K562 (cell line): Measurements from ENCODE around the gene MYO16. TPM values are rescaled to one million over a fixed set of nuclear protein-coding genes. Genes with fewer than 3 reads are reported as not detected.

Experiments
- ATAC-seq: fragments of 200-7000 bp; cut with Tn5 transposase; 3 replicates; pipeline ENCODE4 v1.9.1; 2020; ENCODE audit warnings: moderate library complexity
- BruUV-seq: library from RNA; stranded (reverse); fragments of 400-500 nt; replicated peaks from 2 replicates; lab custom pipeline; 2021; lab: Mats Ljungman, UMichigan
- CTCF ChIA-PET: fragments of 300-600 bp; formaldehyde crosslinking; extraction: SDS; loops from one replicate; lab custom pipeline; 2021; ENCODE audit warnings: low intra/inter-chr PET ratio; lab: Yijun Ruan, JAX
- POLR2A ChIA-PET: fragments of 300-600, 350-650 bp; sonication (Branson Sonifier 250); formaldehyde crosslinking; extraction: SDS; loops from one replicate; lab custom pipeline; 2021; ENCODE audit warnings: antibody characterized with exemption, inconsistent platforms; lab: Yijun Ruan, JAX
- DNase-seq, 4 experiments: peaks; one replicate each; pipeline versions ENCODE4 v3.0.0 to v3.0.0-alpha.2; 2011 to 2018; ENCODE audit warnings: low spot score in 3 of 4, mixed read lengths in 3 of 4; ENCODE audit errors: extremely low read depth in 1 of 4
- FAIRE-seq: peaks from 2 replicates; lab custom pipeline; 2011; peaks lifted over from hg19 to GRCh38; lab: Jason Lieb, UNC
- H2AFZ ChIP-seq: 2 replicates; pipeline ENCODE4 v1.6.0; 2011; ENCODE audit warnings: low read depth, low read length, control low read depth, inconsistent platforms
- H3K27ac ChIP-seq: fragments of 200-600 bp; 3 replicates; pipeline ENCODE4 v1.8.0; 2011; ENCODE audit warnings: low read depth, mild to moderate bottlenecking, control low read depth, inconsistent platforms, low read length, moderate library complexity, mixed read lengths; ENCODE audit errors: extremely low read depth
- H3K27me3 ChIP-seq, 2 experiments: fragments of 300-600 bp in 1 of 2; 2 replicates in 1 of 2; 3 replicates in 1 of 2; pipeline versions ENCODE4 v1.6.0 to v1.8.0; 2011; ENCODE audit warnings: inconsistent platforms in 2 of 2, low read length in 2 of 2, mild to moderate bottlenecking in 1 of 2, mixed read lengths in 1 of 2, moderate library complexity in 1 of 2; ENCODE audit not compliant: control insufficient read depth in 2 of 2, insufficient read depth in 2 of 2
- H3K36me3 ChIP-seq: fragments of 300-600 bp; 3 replicates; pipeline ENCODE4 v1.8.0; 2011; ENCODE audit warnings: mild to moderate bottlenecking, low read length, inconsistent platforms; ENCODE audit not compliant: control insufficient read depth, insufficient read depth
- H3K4me1 ChIP-seq, 2 experiments: fragments of 200-600 bp in 1 of 2; replicated peaks in 1 of 2; 2 replicates in 1 of 2; 3 replicates in 1 of 2; pipeline versions ENCODE4 v1.5.1 to v1.8.0; 2011; ENCODE audit warnings: inconsistent platforms in 2 of 2, low read length in 2 of 2, mild to moderate bottlenecking in 1 of 2, mixed read lengths in 1 of 2, moderate library complexity in 1 of 2; ENCODE audit not compliant: control insufficient read depth in 2 of 2, insufficient read depth in 2 of 2
- H3K4me2 ChIP-seq: 2 replicates; pipeline ENCODE4 v1.6.1; 2011; ENCODE audit warnings: low read length, control low read depth, inconsistent platforms, mixed read lengths; ENCODE audit not compliant: insufficient read depth
- H3K4me3 ChIP-seq: fragments of 200-600 bp; sonication (generic), shearing (Covaris generic); 2 replicates; pipeline ENCODE4 v1.5.1; 2016; ENCODE audit warnings: control low read depth, inconsistent platforms
- H3K79me2 ChIP-seq: fragments of 200-600 bp; 3 replicates; pipeline ENCODE4 v1.8.0; 2011; ENCODE audit warnings: low read length, inconsistent platforms; ENCODE audit not compliant: control insufficient read depth, insufficient read depth
- H3K9ac ChIP-seq, 2 experiments: 2 replicates each; pipeline versions ENCODE4 v1.6.0 to v1.6.1; 2011; ENCODE audit warnings: low read depth in 2 of 2, low read length in 2 of 2, control low read depth in 1 of 2, inconsistent platforms in 1 of 2, mild to moderate bottlenecking in 1 of 2, mixed read lengths in 1 of 2; ENCODE audit not compliant: insufficient read depth in 1 of 2
- H3K9me1 ChIP-seq: one replicate; pipeline ENCODE4 v1.6.0; 2011; ENCODE audit warnings: inconsistent platforms, mild to moderate bottlenecking, low read length, moderate library complexity; ENCODE audit not compliant: control insufficient read depth, insufficient read depth
- H3K9me3 ChIP-seq: replicated peaks from 2 replicates; pipeline ENCODE4 v1.5.1; 2011; ENCODE audit warnings: low read depth, low read length, inconsistent platforms; ENCODE audit not compliant: control insufficient read depth, insufficient read depth
- H4K20me1 ChIP-seq: replicated peaks from 2 replicates; pipeline ENCODE4 v1.6.1; 2011; ENCODE audit warnings: low read length, inconsistent platforms, mixed read lengths; ENCODE audit not compliant: control insufficient read depth, insufficient read depth
- ARID4B ChIP-seq: sonication (generic); formaldehyde crosslinking; IDR thresholded peaks from 2 replicates; pipeline ENCODE4 v1.8.0; 2022; ENCODE audit warnings: mild to moderate bottlenecking, missing genetic modification reagents
- NRF1 ChIP-seq, 2 experiments: fragments of 450-650 bp; IDR thresholded peaks in 1 of 2; conservative IDR thresholded peaks in 1 of 2; 2 replicates each; pipeline ENCODE4 v1.6.1; 2014; ENCODE audit warnings: mild to moderate bottlenecking in 2 of 2
- ZHX1 ChIP-seq: fragments of 150-350 bp; conservative IDR thresholded peaks from 2 replicates; pipeline ENCODE4 v1.6.1; 2014; ENCODE audit warnings: low read length
- WGBS: fragments of 100-300 bp; shearing (Covaris generic); methylation state at CpG from one replicate; pipeline ENCODE4 v1.1.6; 2016; ENCODE audit warnings: low coverage, mixed read lengths; ENCODE audit not compliant: insufficient coverage; ENCODE audit errors: missing lambda C conversion rate; 5-methylcytosine and 5-hydroxymethylcytosine counted together
- in situ Hi-C: fragments of 300-500 bp; cut with MboI; formaldehyde crosslinking; loops from 4 replicates; pipeline ENCODE4 v1.15.0; 2018; ENCODE audit warnings: inconsistent platforms, mixed read lengths
- intact Hi-C: fragments of 100-400 bp; cut with micrococcal nuclease; formaldehyde crosslinking; loops from 2 replicates; pipeline ENCODE4 v1.14.2; 2022
- polyA plus RNA-seq, 8 experiments: library from polyadenylated mRNA; depleted of rRNA in 4 of 8; stranded (reverse) in 5 of 8; unstranded in 3 of 8; fragments of >200 nt; fragmentation: Nextera tagmentation in 2 of 8; fragmentation: Illumina TruSeq in 1 of 8; extraction: Ambion mirVana in 2 of 8; extraction: Trizol in 1 of 8; gene quantifications; 2 replicates each; pipeline versions ENCODE4 v1.2.1 to v1.2.3, GENCODE V29; 2011 to 2014; ENCODE audit warnings: inconsistent platforms in 1 of 8, missing spikeins in 1 of 8
- total RNA-seq, 7 experiments: library from RNA; depleted of rRNA in 6 of 7; stranded (reverse); fragments of >200 nt in 6 of 7; fragmentation: Illumina TruSeq in 2 of 7; extraction: Trizol in 2 of 7; gene quantifications; 2 replicates each; pipeline versions ENCODE4 v1.2.1 to v1.2.3, GENCODE V29; 2011 to 2021; ENCODE audit warnings: low replicate concordance in 1 of 7
- TF ChIP-seq, protein P1 (sequence below): fragments of 450-650 bp; IDR thresholded peaks from 2 replicates; pipeline ENCODE4 v1.6.1; 2018; ENCODE audit not compliant: partially characterized antibody
- TF ChIP-seq, protein P2 (sequence below): fragments of 250-450 bp; sonication (Bioruptor Pico); IDR thresholded peaks from 2 replicates; pipeline ENCODE4 v1.4.0; 2020; ENCODE audit warnings: mild to moderate bottlenecking, moderate library complexity, borderline replicate concordance
- TF ChIP-seq, protein P3 (sequence below): fragments of 250-450 bp; sonication (Bioruptor Pico); IDR thresholded peaks from 2 replicates; pipeline ENCODE4 v1.8.0; 2022; ENCODE audit warnings: moderate library complexity, mild to moderate bottlenecking, inconsistent platforms

MYO16 gene
- total and polyA plus RNA-seq, 9 of the 15 experiments (the other 6 are each of a cell fraction or from before 2014, with no cell fraction given) = 4.3 to 45.7 (median 12.1) TPM

GRCh38 chr13:109072505-109072904 is 443.1 kb downstream of the MYO16 start:
- ATAC-seq = no peak
- intact Hi-C loops = no loop called here
- Histone ChIP-seq H3K27me3 (no peaks in the 10 kb centered on the region), H3K27ac (no peak overlapping the region), H3K36me3 (no peaks in the 10 kb centered on the region), H3K79me2 (no peaks in the 10 kb centered on the region), H4K20me1 (no peaks in the 10 kb centered on the region), H3K4me3 (no peak overlapping the region), H3K4me2 (no peak overlapping the region), H2AFZ (no peak overlapping the region), H3K4me1 (no peaks in the 10 kb centered on the region), H3K9ac (no peak overlapping the region), H3K9me1 (no peaks in the 10 kb centered on the region), H3K9me3 (no peaks in the 10 kb centered on the region)
- WGBS = 52% methylated on average over 3 of the region's 3 CpGs
- no peak for DNase-seq
- CTCF ChIA-PET = no interaction called here
- BruUV-seq = no TSS peak
- POLR2A ChIA-PET = no interaction called here
- no peak for FAIRE-seq
- in situ Hi-C loops = no loop called here
- TF ChIP-seq ARID4B (CRISPR knock-in tag) (no peak), NRF1 (conservative IDR thresholded peaks at IDR 0.05 in 1 of 2, IDR thresholded peaks at IDR 0.05 in 1 of 2) (no peak), ZHX1 (no peak)
- TF ChIP-seq, protein P1, sequence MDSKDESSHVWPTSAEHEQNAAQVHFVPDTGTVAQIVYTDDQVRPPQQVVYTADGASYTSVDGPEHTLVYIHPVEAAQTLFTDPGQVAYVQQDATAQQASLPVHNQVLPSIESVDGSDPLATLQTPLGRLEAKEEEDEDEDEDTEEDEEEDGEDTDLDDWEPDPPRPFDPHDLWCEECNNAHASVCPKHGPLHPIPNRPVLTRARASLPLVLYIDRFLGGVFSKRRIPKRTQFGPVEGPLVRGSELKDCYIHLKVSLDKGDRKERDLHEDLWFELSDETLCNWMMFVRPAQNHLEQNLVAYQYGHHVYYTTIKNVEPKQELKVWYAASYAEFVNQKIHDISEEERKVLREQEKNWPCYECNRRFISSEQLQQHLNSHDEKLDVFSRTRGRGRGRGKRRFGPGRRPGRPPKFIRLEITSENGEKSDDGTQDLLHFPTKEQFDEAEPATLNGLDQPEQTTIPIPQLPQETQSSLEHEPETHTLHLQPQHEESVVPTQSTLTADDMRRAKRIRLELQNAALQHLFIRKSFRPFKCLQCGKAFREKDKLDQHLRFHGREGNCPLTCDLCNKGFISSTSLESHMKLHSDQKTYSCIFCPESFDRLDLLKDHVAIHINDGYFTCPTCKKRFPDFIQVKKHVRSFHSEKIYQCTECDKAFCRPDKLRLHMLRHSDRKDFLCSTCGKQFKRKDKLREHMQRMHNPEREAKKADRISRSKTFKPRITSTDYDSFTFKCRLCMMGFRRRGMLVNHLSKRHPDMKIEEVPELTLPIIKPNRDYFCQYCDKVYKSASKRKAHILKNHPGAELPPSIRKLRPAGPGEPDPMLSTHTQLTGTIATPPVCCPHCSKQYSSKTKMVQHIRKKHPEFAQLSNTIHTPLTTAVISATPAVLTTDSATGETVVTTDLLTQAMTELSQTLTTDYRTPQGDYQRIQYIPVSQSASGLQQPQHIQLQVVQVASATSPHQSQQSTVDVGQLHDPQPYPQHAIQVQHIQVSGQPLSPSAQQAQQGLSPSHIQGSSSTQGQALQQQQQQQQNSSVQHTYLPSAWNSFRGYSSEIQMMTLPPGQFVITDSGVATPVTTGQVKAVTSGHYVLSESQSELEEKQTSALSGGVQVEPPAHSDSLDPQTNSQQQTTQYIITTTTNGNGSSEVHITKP = no peak
- TF ChIP-seq, protein P2, sequence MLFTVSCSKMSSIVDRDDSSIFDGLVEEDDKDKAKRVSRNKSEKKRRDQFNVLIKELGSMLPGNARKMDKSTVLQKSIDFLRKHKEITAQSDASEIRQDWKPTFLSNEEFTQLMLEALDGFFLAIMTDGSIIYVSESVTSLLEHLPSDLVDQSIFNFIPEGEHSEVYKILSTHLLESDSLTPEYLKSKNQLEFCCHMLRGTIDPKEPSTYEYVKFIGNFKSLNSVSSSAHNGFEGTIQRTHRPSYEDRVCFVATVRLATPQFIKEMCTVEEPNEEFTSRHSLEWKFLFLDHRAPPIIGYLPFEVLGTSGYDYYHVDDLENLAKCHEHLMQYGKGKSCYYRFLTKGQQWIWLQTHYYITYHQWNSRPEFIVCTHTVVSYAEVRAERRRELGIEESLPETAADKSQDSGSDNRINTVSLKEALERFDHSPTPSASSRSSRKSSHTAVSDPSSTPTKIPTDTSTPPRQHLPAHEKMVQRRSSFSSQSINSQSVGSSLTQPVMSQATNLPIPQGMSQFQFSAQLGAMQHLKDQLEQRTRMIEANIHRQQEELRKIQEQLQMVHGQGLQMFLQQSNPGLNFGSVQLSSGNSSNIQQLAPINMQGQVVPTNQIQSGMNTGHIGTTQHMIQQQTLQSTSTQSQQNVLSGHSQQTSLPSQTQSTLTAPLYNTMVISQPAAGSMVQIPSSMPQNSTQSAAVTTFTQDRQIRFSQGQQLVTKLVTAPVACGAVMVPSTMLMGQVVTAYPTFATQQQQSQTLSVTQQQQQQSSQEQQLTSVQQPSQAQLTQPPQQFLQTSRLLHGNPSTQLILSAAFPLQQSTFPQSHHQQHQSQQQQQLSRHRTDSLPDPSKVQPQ = no peak
- TF ChIP-seq, protein P3, sequence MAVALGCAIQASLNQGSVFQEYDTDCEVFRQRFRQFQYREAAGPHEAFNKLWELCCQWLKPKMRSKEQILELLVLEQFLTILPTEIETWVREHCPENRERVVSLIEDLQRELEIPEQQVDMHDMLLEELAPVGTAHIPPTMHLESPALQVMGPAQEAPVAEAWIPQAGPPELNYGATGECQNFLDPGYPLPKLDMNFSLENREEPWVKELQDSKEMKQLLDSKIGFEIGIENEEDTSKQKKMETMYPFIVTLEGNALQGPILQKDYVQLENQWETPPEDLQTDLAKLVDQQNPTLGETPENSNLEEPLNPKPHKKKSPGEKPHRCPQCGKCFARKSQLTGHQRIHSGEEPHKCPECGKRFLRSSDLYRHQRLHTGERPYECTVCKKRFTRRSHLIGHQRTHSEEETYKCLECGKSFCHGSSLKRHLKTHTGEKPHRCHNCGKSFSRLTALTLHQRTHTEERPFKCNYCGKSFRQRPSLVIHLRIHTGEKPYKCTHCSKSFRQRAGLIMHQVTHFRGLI (CRISPR knock-in tag) = no peak
